OCI-LY7 (cell line): ENCODE data around the gene CEP126. TPM values are rescaled to one million over a fixed set of nuclear protein-coding genes. Genes with fewer than 3 reads are reported as not detected.
A peak's percentile ranks its signal among the peaks of the same experiment; 100 is the strongest.

Experiments
- BruUV-seq: library from RNA; stranded (reverse); fragments of 400-500 nt; replicated peaks from 2 replicates; lab custom pipeline; 2021; lab: Mats Ljungman, UMichigan
- CTCF ChIA-PET: fragments of 300-600 bp; sonication (Branson Sonifier 250); formaldehyde crosslinking; loops from one replicate; lab custom pipeline; 2022; ENCODE audit warnings: antibody characterized with exemption; ENCODE audit not compliant: unreplicated experiment; lab: Charles Lee
- POLR2A ChIA-PET: fragments of 300-600 bp; sonication (Branson Sonifier 250); formaldehyde crosslinking; loops from one replicate; lab custom pipeline; 2022; ENCODE audit warnings: antibody characterized with exemption; lab: Charles Lee
- DNase-seq: peaks from one replicate; pipeline ENCODE4 v3.0.0-alpha.2; 2015; ENCODE audit warnings: low spot score
- H2AFZ ChIP-seq: fragments of 200-600 bp; sonication (generic), shearing (Covaris generic); 2 replicates; pipeline ENCODE4 v1.6.1; 2014; ENCODE audit warnings: mild to moderate bottlenecking, antibody characterized with exemption, low read length, moderate library complexity
- H3K27ac ChIP-seq: fragments of 200-600 bp; sonication (generic); 2 replicates; pipeline ENCODE4 v1.5.1; 2014; ENCODE audit warnings: mixed run types, low read depth, mild to moderate bottlenecking, moderate library complexity, low read length, inconsistent platforms; ENCODE audit not compliant: poor library complexity, severe bottlenecking
- H3K36me3 ChIP-seq: fragments of 200-600 bp; sonication (generic); 2 replicates; pipeline ENCODE4 v1.6.1; 2014; ENCODE audit warnings: mild to moderate bottlenecking, antibody characterized with exemption, low read length, moderate library complexity, mixed read lengths; ENCODE audit not compliant: insufficient read depth
- H3K4me1 ChIP-seq: fragments of 200-600 bp; sonication (generic); 2 replicates; pipeline ENCODE4 v1.5.1; 2014; ENCODE audit warnings: mild to moderate bottlenecking, low read length; ENCODE audit not compliant: insufficient read depth, poor library complexity, severe bottlenecking
- H3K4me2 ChIP-seq: fragments of 200-600 bp; sonication (generic); 2 replicates; pipeline ENCODE4 v1.6.1; 2014; ENCODE audit warnings: mild to moderate bottlenecking, low read length
- H3K4me3 ChIP-seq: fragments of 200-600 bp; sonication (generic); 2 replicates; pipeline ENCODE4 v1.5.1; 2014; ENCODE audit warnings: mild to moderate bottlenecking, low read depth, low read length; ENCODE audit not compliant: poor library complexity, severe bottlenecking
- H3K79me2 ChIP-seq: fragments of 200-600 bp; sonication (generic); 2 replicates; pipeline ENCODE4 v1.6.1; 2016; ENCODE audit warnings: low read depth, mild to moderate bottlenecking, low read length, moderate library complexity, mixed read lengths; ENCODE audit not compliant: insufficient read depth
- H3K9me2 ChIP-seq: fragments of 200-600 bp; sonication (generic); 2 replicates; pipeline ENCODE4 v1.6.1; 2016; ENCODE audit warnings: mild to moderate bottlenecking, low read length, mixed read lengths; ENCODE audit not compliant: insufficient read depth
- H3K9me3 ChIP-seq: fragments of 200-600 bp; sonication (generic); 2 replicates; pipeline ENCODE4 v1.6.1; 2014; ENCODE audit warnings: mild to moderate bottlenecking, mixed run types, low read length, mixed read lengths
- H4K20me1 ChIP-seq: fragments of 200-600 bp; sonication (generic); 2 replicates; pipeline ENCODE4 v1.6.1; 2014; ENCODE audit warnings: mild to moderate bottlenecking, antibody characterized with exemption, low read length, moderate library complexity, mixed read lengths; ENCODE audit not compliant: insufficient read depth
- EZH2phosphoT487 ChIP-seq: fragments of 200-600 bp; sonication (generic); IDR thresholded peaks from 2 replicates; pipeline ENCODE4 v1.6.1; 2018; ENCODE audit warnings: low read depth, borderline replicate concordance, mild to moderate bottlenecking, mixed run types, antibody characterized with exemption, low read length, moderate library complexity, mixed read lengths
- intact Hi-C: fragments of 100-400 bp; cut with micrococcal nuclease; formaldehyde crosslinking; loops from one replicate; pipeline ENCODE4 v1.10.0; 2022; ENCODE audit not compliant: unreplicated experiment
- total RNA-seq, 2 experiments: library from RNA; depleted of rRNA in 1 of 2; stranded (reverse); fragments of >200 nt in 1 of 2; shearing (Covaris generic) in 1 of 2; gene quantifications; 2 replicates each; pipeline ENCODE4 v1.2.3, GENCODE V29; 2014 to 2022
- TF ChIP-seq, protein P1 (sequence below): fragments of 200-600 bp; sonication (generic); conservative IDR thresholded peaks from 2 replicates; pipeline ENCODE4 v1.5.1; 2014; ENCODE audit warnings: mild to moderate bottlenecking, antibody characterized with exemption, low read length, moderate library complexity, mixed read lengths

The CEP126 gene
- total RNA-seq, 2 experiments from 2014 or later, result 1.5 to 5.9 TPM

DNA sequence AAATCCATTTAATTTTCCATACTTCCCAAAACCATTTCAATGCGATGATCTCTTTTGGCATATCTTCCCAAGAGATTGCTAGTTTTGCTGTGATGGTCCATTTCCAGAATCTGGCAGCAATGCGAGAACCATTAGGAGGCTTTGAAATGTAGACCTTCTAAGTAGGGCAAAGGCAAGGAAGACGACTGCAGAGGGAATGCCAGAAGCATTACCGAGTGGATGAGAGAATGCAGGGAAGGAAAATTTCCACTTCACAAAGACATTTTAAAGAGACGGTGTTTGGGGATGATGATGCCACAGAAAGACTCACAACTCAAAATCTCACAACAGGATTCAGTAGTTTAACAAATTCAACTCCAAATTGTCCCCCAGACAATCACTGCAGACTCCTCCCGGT lies 471 bp upstream of the CEP126 start:
- POLR2A ChIA-PET, result interaction anchor here (0.9 to 1.2 kb wide), 3 partner anchors 9 to 442 kb away, joined by 3 to 4 read pairs (median 3); no protein-coding TSS in a partner anchor
- Histone ChIP-seq H3K4me2 (peak overlapping the region; percentile 86), H2AFZ (peak overlapping the region; percentile 97)

DNA sequence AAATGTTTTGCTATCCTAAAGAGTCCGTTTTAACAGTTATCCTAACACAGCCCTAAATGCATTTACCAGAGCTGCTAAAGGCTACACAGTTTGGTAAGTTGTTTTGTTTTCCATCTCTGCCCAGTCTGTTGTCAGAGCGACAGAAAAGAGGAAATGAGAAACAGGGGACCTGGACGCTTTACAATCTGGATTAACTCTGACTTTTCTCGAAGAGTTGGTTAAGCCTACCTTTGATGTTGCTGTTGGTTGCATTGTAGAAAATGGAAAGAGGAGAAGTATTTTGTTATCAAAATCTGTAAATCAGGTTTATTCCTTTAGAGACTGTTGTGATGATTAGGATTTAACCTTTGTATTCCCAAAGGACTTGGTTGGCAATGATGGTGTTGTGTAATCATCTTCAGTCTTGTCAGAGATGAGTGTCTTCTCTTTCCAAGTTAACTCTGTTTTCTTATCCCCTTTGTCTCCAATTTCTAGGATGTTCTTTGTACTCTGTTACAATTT lies 1.0 kb downstream of the CEP126 start:
- peak overlapping the region; percentile 73 for H3K4me3 ChIP-seq
- POLR2A ChIA-PET, result interaction anchor here (0.6 to 1.1 kb wide), 3 partner anchors 9 to 644 kb away, joined by 3 to 4 read pairs (median 3); no protein-coding TSS in a partner anchor
- no peaks in the 10 kb centered on the region for H3K9me3 ChIP-seq
- no peaks in the 10 kb centered on the region for H3K36me3 ChIP-seq
- H3K9me2 ChIP-seq, result no peaks in the 10 kb centered on the region
- peak overlapping the region; percentile 86 for H3K4me2 ChIP-seq
- H3K4me1 ChIP-seq, result peaks cover 18% of the 10 kb centered on the region
- no TSS peak for BruUV-seq
- DNase-seq, result peak; percentile 77
- H2AFZ ChIP-seq, result peak overlapping the region; percentile 97
- intact Hi-C loops, result loop anchor here (2.0 to 10.0 kb wide), 2 partner anchors 93 to 369 kb away; no protein-coding TSS in a partner anchor
- CTCF ChIA-PET, result no interaction called here
- H4K20me1 ChIP-seq, result no peaks in the 10 kb centered on the region
- peak overlapping the region; percentile 78 for H3K27ac ChIP-seq
- peaks cover 7% of the 10 kb centered on the region; the same call in 1 of the 2 replicates for H3K79me2 ChIP-seq
- no peak for TF ChIP-seq EZH2phosphoT487

More for the DNA sequence above, 471 bp upstream of the CEP126 start:
- Histone ChIP-seq H3K4me3 (peak overlapping the region; percentile 73), H3K79me2 (peaks cover 7% of the 10 kb centered on the region; the same call in 1 of the 2 replicates), H4K20me1 (no peaks in the 10 kb centered on the region), H3K9me2 (no peaks in the 10 kb centered on the region), H3K4me1 (peaks cover 18% of the 10 kb centered on the region), H3K36me3 (no peaks in the 10 kb centered on the region), H3K9me3 (no peaks in the 10 kb centered on the region), H3K27ac (no peak overlapping the region)
- CTCF ChIA-PET, result no interaction called here
- TF ChIP-seq, protein P1, sequence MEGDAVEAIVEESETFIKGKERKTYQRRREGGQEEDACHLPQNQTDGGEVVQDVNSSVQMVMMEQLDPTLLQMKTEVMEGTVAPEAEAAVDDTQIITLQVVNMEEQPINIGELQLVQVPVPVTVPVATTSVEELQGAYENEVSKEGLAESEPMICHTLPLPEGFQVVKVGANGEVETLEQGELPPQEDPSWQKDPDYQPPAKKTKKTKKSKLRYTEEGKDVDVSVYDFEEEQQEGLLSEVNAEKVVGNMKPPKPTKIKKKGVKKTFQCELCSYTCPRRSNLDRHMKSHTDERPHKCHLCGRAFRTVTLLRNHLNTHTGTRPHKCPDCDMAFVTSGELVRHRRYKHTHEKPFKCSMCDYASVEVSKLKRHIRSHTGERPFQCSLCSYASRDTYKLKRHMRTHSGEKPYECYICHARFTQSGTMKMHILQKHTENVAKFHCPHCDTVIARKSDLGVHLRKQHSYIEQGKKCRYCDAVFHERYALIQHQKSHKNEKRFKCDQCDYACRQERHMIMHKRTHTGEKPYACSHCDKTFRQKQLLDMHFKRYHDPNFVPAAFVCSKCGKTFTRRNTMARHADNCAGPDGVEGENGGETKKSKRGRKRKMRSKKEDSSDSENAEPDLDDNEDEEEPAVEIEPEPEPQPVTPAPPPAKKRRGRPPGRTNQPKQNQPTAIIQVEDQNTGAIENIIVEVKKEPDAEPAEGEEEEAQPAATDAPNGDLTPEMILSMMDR, result no peak
- no peak for TF ChIP-seq EZH2phosphoT487
- intact Hi-C loops, result loop anchor here (2.0 to 10.0 kb wide), 2 partner anchors 94 to 370 kb away; no protein-coding TSS in a partner anchor
- DNase-seq, result no peak
- BruUV-seq, result no TSS peak

DNA sequence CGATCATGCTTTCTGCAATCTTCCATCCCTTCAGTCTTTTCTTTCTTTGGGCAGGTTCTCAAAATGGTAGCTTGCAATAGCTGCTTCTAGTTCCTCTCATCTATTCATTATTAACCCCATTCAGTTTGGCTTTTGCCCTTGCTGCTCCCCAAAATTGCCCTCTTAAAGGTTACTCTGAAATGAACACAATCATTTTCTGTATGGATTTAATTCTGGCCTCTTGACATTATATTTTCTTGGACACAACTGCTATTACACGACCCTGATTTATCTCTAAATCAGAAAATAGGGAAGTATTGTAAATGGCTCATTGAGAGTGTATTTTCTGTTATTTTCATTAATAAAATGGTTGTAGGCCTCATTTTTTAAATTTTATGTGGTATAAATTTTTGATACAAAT lies 1.6 kb downstream of the CEP126 start, which contains the start of gene ANGPTL5:
Gene ANGPTL5, minus strand, starts transcription at position 101 of the 400 bp plus-strand sequence. CDS start 8,613 bp downstream, outside the sequence.
- no peaks in the 10 kb centered on the region for H4K20me1 ChIP-seq
- intact Hi-C loops, result loop anchor here (10.0 kb wide), 1 partner anchor 368 kb away; no protein-coding TSS in a partner anchor
- ChIA-PET CTCF (no interaction called here), POLR2A (interaction anchor here (1.1 kb wide), 2 partner anchors 9 to 24 kb away, joined by 3 read pairs; no protein-coding TSS in a partner anchor)
- H3K9me2 ChIP-seq, result no peaks in the 10 kb centered on the region
- TF ChIP-seq EZH2phosphoT487, result no peak
- TF ChIP-seq, protein P1, result no peak
- peak within 1 kb of the TSS; percentile 86 for H3K4me2 ChIP-seq
- BruUV-seq, result no TSS peak
- peaks cover 7% of the 10 kb centered on the region; the same call in 1 of the 2 replicates for H3K79me2 ChIP-seq
- no peak for DNase-seq
- H3K36me3 ChIP-seq, result no peaks in the 10 kb centered on the region
- H3K9me3 ChIP-seq, result no peaks in the 10 kb centered on the region
- H2AFZ ChIP-seq, result peak within 1 kb of the TSS; percentile 97
- H3K27ac ChIP-seq, result peak within 1 kb of the TSS; percentile 78
- H3K4me1 ChIP-seq, result peaks cover 18% of the 10 kb centered on the region
- H3K4me3 ChIP-seq, result peak within 1 kb of the TSS; percentile 73
